HG03442 (cell line): Measurements from ENCODE around the gene SVIL.

ENCODE experiments used
- ATAC-seq: cut with Tn5 transposase; IDR thresholded peaks from one replicate; pipeline ENCODE4 v1.9.1; 2021; ENCODE audit warnings: mild to moderate bottlenecking, moderate library complexity; ENCODE audit not compliant: unreplicated experiment

Gene SVIL

DNA sequence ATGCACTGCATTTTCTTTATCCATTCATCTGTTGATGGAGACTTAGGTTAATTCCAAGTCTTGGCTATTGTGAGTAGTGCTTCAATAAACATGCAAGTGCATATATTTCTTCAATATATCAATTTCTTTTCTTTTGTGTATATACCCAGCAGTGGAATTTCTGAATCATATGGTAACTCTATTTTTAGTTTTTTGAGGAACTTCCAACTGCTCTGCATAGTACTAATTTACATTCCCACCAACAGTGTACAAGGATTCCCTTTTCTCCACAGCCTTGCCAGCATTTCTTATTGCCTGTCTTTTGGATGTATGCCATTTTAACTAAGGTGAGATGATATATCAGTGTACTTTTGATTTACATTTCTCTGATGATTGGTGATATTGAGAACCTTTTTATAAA lies 200.7 kb downstream of the SVIL start:
- ATAC-seq, result no peak

DNA sequence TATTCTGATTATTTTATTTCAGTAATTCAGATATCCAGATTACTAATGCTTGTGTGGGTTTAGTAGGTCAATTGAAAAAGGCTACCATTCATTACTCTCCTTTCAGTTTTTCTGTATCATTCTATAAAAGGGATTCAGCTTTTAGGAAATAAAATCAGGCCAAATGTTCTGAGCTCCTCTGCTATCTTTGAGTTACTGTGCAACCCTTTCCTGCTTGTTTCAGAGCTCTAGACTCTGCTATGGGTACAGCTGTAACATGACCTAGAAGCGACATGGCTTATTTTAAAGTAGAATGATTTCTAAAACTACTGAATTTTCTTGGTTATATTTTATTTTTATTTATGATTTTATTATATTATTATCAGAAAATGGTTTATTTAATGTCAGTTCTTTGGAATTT lies 203.1 kb downstream of the SVIL start:
- ATAC-seq, result no peak

DNA sequence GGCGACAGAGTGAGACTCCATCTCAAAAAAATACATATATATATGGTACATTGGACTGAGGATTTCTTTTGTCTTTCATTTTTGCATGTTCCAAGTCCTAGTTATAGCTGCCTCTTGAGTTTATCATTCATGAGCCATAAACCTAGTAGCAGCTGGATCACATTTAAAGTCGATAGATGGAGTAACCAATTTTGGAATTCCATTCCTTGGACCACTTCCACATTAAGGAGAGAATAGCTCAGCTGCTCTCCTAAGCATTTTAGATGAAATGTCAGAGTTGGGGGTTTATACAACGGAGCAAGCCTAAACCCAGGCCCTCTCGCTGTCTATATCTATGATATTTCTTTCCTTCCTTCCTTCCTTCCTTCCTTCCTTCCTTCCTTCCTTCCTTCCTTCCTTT lies 204.7 kb downstream of the SVIL start:
- ATAC-seq, result no peak

DNA sequence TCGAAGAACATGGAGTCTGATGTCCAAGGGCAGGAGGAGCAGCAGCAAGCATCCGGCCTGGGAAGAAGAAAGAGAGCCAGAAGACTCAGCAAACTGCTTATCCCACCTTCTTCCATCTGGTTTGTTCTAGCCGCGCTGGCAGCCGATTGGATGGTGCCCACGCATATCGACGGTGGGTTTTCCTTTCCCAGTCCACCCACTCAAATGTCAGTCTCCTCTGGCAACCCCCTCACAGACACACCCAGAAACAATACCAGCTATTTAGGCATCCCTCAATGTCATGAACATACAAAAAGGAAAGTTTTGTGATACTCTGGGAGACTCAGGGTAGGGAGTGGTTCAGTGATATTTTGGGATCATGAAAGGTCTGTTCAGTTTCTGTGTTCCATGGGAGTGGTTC lies 206.3 kb downstream of the SVIL start:
- ATAC-seq, result no peak

DNA sequence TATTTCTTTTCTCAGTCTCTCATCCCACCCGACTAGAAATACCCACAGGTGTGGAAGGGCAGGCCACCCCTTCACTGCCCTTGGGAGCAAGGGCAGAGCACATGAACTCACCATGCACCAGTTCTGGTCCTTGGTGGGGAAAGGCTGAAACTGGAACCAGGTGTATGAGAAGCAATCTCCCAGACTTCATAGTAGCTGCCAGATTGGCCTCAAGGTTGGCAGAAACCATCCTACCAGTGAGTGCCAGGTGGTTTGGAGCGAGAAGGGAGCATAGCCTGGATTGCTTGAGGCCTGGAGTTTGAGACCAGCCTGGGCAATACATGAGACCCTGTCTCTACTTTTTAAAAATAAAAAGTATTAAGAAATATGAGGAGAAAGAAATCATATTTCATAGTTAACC lies 207.1 kb downstream of the SVIL start:
- no peak for ATAC-seq

DNA sequence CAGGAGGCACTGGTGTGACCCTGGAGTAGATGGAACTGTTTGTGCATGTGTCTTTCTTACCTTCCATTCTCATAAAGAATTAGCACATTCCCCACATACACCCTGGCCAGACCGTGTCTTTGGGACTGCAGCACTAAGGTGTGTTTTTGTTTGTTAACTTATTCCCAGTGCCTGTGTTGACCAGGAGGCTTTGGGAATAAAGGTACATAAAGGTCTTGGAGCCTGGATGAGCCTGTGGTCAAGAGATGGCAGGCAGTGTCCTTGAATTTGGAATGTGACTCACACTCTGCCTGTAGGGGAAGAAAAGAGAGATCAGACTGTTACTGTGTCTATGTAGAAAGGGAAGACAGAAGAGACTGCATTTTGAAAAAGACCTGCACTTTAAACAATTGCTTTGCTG lies 208.4 kb downstream of the SVIL start:
- no peak for ATAC-seq

DNA sequence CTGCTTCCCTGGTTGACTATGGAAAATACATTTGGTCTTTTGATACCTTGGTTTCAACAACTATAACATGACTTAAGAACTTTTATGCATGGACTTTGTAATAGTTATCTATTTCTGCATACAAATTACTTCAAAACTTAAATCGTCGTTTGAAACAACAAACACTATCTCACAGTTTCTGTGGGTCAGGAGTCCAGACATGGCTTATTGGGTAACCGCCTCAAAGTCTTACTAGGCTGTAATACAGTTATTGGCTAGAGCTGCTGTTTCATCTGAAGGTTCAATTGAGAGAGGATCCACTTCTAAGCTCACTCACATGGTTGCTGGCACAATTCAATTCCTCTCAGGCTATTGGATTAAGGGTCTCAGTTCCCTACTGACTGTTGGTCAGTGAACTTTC lies 210.8 kb downstream of the SVIL start:
- no peak for ATAC-seq

DNA sequence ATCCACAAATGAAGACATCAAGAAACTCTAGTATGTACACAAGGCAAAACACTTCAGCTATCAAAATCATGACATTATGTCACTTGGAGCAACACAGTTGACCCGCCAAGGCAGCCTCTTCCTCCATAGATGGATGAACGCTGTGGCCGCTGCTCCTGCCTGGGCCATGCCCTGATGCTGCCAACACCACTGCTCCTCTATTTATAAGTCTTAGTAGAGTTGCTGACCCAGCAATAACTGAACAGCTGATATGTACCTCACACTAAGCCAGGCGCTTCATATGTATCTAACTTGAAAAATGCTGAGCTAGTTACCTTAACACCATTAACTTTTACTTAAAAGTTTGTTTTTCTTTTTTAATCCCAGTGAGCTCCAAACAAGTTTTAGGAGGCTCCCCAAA lies 214.0 kb downstream of the SVIL start:
- no peak for ATAC-seq

DNA sequence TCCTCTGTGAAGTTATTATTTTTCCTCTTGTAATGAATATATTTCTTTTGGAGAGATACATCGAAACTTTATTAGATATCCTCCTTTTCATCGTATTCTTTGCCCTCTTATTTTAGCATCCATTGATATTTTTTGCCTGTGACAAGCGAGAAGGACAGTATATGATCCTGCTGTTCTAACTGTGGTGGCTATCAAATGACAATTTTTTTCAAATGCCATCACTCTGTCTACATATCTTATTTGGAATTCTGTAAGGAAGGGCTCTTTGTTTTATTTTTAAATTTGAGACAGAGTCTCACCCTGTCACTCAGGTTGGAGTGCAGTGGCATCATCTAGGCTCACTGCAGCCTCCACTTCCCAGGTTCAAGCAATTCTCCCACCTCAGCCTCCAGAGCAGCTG lies 217.4 kb downstream of the SVIL start:
- no peak for ATAC-seq

DNA sequence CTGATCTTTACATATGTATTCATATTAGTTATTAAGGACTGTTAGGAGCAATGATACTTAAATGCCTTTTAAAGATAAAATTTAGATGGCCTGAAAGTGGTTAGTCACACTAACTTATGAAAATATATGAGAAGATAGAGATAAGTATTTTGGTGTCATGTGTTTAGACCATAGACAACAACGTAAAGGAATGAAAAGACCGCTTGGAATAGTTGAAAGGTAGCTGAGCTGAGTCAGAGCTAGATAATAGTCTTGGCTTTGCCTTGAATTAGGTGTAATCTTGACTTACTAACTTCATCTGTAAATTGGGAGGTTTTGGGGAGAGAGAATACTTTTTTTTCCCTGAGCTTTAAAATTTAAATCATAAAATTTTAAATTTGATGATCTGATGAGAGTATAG lies 218.9 kb downstream of the SVIL start:
- ATAC-seq, result no peak

DNA sequence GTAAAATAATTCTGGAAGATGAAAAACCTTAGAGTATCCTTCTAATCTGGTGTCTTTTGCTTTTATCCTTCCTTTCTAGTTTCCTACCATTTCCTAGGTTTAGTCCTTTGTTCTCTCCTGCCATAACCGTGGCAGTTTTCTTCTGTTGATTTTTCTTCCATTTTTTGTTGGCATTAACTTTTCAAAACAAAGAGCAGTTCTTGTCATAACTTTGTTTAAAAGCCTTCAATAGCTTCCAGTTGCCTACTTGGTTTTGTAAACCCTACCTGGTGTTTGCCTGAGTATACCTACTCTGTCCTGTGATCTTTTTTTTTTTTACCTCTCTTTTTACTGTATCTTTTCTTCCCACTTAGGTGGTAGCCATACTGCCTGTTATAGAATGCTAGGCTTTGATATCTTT lies 220.3 kb downstream of the SVIL start:
- no peak for ATAC-seq

DNA sequence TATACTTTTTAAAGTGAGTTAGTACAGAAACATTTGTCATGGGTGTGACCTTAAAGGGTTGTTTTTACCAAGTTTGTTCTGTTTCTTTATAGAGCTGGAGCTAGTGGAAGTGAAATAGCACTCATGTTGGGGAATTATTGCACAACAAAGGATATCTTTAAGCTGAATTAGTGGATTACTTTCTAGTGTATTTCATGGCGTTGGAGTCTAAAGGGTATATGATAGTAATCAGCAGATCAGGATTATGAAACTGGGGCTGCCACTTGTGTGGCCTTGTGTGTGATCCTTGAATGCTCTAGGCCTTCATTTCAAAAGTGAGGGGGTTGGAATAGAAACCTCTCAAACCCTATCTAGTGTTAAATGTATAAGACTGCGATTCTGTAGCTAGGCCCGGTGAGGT lies 222.3 kb downstream of the SVIL start:
- no peak for ATAC-seq

DNA sequence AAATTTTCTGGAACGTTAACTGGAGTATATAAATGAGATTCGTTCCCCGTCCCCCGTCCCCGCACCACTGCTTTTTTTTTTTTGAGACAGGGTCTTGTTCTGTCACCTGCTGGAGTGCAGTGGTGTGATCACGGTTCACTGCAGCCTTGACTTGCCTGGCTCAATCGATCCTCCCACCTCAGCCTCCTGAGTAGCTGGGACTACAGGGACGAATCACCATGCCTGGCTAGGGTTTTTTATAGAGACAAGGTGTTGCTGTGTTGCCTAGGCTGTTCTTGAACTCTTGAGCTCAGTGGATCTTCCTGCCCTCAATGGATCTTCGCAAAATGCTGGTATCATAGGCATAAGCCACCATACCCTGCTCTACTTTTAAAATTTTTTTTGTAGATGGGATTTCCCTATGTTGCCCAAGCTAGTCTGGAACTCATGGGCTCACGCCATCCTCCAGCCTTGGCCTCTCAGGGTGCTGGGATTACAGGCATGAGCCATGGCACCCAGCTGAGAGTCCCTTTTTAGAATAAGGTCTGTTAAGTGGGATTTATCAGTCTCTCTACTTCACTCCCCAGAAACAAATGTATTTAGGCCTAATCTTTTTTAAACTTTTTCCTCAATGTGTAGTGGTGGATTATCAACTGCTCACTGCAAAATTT lies 223.0 kb downstream of the SVIL start:
- ATAC-seq, result no peak

DNA sequence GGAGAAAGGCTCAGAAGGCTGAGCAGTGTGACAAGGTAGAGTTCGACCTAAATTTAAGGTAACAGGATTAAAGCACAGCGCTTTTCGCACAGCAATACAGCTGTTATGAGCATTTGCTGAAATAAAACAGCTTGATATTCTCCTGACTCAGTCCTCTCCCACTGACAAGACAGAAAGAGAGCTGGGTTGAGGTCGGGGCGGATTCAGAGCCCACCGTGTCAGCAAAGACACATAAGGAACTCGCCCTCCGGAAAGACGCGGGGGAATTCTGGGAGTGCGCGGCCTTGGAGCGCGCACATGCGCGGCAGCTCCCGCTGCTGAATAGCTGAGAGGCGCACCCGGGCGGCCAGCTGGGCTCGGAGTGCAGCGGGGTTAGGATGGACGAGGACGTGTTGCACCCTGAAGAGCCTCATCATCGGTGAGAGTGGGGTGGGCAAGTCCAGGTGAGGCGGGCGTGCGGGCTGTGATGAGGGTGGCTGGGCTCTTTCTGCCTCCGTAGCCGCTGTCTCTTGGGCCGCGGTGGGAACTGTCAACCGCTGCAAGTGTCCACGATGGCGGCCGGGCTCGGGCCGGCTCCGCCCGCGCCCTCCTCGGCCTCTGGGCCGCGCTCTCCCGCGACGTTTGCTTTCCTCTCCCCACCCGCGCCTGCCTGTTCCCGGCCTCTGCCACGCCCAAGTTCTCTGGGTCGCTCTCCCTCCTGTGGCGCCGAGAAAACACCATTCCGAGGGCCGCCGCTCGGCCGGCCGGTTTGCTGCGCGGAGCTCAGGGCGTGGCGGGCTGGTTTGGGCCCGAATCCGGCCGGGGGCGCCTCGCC lies 225.3 kb downstream of the SVIL start:
- peak; percentile 73 for ATAC-seq

DNA sequence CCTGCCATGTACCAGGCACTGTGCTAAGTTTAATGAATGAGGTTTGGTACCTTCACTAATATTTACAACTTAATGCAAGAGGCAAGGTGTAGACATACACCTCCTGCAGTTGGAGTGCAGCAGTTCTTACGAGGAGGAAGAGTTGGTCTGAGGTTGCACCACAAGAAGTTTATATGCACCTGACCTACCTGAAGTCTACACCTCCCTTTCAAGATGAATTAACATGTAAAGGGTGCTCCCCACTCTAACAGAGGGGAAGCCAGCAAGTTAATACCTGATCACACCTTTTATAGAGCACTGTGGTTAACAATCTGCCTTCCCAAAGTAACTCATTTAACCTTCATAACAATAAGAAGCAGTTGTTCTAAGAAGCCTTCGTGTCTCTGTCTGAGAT lies 225.9 kb downstream of the SVIL start:
- ATAC-seq, result no peak
